Psoas muscle (tissue), 8 donors: ENCODE results near the gene MRLN. TPM values are rescaled to one million over a fixed set of nuclear protein-coding genes. Genes with fewer than 3 reads are reported as not detected.
"Not testable (repeated sequence)": the region's sequence is repeated elsewhere in the genome, so short reads cannot be mapped to it uniquely, and the experiment has no call there.

Experiments
- ATAC-seq, 4 donors: fragments of 200-7000 bp; cut with Tn5 transposase; one replicate each; pipeline ENCODE4 v1.9.1; 2020; ENCODE audit warnings: moderate library complexity in 3 of 4, mild to moderate bottlenecking in 2 of 4
- DNase-seq, 2 donors: peaks; one replicate each; pipeline ENCODE4 v3.0.0-alpha.2; 2020
- H3K27ac ChIP-seq: fragments of 200-600 bp; one replicate; pipeline ENCODE4 v1.8.0; 2022
- H3K27me3 ChIP-seq, 3 donors: fragments of 200-600 bp in 1 of 3; one replicate each; pipeline versions ENCODE4 v1.6.1 to v1.8.0; 2013 to 2022; ENCODE audit warnings: low read length in 2 of 3, mild to moderate bottlenecking in 2 of 3, moderate library complexity in 1 of 3; ENCODE audit not compliant: insufficient read depth in 3 of 3
- H3K36me3 ChIP-seq, 2 donors: fragments of 200-600 bp in 1 of 2; one replicate each; pipeline versions ENCODE4 v1.6.1 to v1.8.0; 2013 to 2022; ENCODE audit warnings: low read depth in 1 of 2, mild to moderate bottlenecking in 1 of 2, moderate library complexity in 1 of 2; ENCODE audit not compliant: insufficient read depth in 1 of 2
- H3K4me1 ChIP-seq: fragments of 200-600 bp; one replicate; pipeline ENCODE4 v1.8.0; 2022
- H3K4me3 ChIP-seq: fragments of 200-600 bp; one replicate; pipeline ENCODE4 v1.8.0; 2022; ENCODE audit warnings: mild to moderate bottlenecking
- H3K9me3 ChIP-seq: fragments of 200-600 bp; one replicate; pipeline ENCODE4 v1.8.0; 2022
- CTCF ChIP-seq: fragments of 200-600 bp; IDR thresholded peaks from one replicate; pipeline ENCODE4 v1.8.0; 2022; ENCODE audit warnings: antibody characterized with exemption
- WGBS, 3 donors: extraction: QIAGEN DNeasy Blood & Tissue Kit; methylation state at CpG; one replicate each; pipeline versions ENCODE4 v1.1.6 to v1.1.7; 2013; 5-methylcytosine and 5-hydroxymethylcytosine counted together
- intact Hi-C, 2 donors: fragments of 100-400 bp; cut with DNase I; formaldehyde crosslinking; loops; one replicate each; pipeline versions ENCODE4 v1.11.0 to v1.14.2; 2022
- polyA plus RNA-seq, 3 donors: library from polyadenylated mRNA; stranded (reverse); fragments of 200-250 nt; gene quantifications; one replicate each; pipeline ENCODE4 v1.2.3, GENCODE V29; 2013
- total RNA-seq, 4 donors: library from RNA; stranded (reverse); fragmentation: NEBNext Ultra II Directional in 2 of 4; extraction: Animal tissue kit (Norgen Biotek cat#: 25700) in 2 of 4; gene quantifications; one replicate each; pipeline versions ENCODE4 v1.2.1 to v1.2.4, GENCODE V29; 2021 to 2023
- donor health status: healthy with polysubstance abuse.
- donor health status: DM: no; HTN: no; CAD: no; lungs with moderate emphysema.
- donor health status: Bipolar disorder and iron deficiency.
- donor health status: healthy.
- donor health status: DM: yes; HTN: yes; CAD: no.
- donor health status: DM: no; HTN: no; CAD: no.
- donor health status: DM: no; HTN: no; CAD: no.
- donor health status: DM: yes; HTN: yes; CAD: no.

Gene MRLN
- total and polyA plus RNA-seq, 7 donors = 15.1 to 738 (median 119) TPM

DNA sequence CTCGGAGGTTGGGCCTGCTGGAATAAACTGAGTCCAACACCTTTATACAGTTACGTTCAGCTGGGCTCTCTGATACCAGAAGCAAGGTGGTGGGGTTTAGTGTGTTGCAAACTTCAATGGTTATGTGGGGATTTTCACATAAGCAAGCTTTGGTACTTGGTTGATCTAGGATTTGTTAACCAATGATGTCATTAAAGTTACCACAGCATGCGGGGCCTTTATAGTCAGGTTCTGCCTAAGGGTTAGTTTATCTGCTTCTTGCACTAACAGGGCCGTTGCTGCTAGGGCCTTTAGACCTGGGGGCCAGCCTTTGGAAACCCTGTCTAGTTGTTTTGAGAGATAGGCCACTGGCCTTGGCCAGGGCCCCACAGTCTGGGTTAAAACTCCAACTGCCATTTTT is 24.1 kb downstream of the MRLN start:
- 92 to 97% (median 96%) methylated on average over 4 of the region's 4 CpGs for WGBS, 3 donors
- H3K27me3 ChIP-seq, H3K36me3 ChIP-seq, ATAC-seq, H3K27ac ChIP-seq, DNase-seq, intact Hi-C loops, H3K9me3 ChIP-seq, H3K4me3 ChIP-seq: not testable (repeated sequence)
- H3K4me1 ChIP-seq = peaks cover 28% of the 10 kb centered on the region

- ATAC-seq (peak; percentile 96 to 99 (median 98)), DNase-seq (peak; percentile 26 to 83)
- intact Hi-C loops = no loop called here
- H3K27ac ChIP-seq = peak overlapping the region; percentile 89
- no peak overlapping the region for H3K4me3 ChIP-seq
- no peak for TF ChIP-seq CTCF
- no peaks in the 10 kb centered on the region for H3K36me3 ChIP-seq
- H3K27me3 ChIP-seq = no peaks in the 10 kb centered on the region
- no peaks in the 10 kb centered on the region for H3K9me3 ChIP-seq
- 40 to 53% (median 41%) methylated on average over 3 of the region's 3 CpGs for WGBS, 3 donors
- H3K4me1 ChIP-seq = peaks cover 41% of the 10 kb centered on the region
These were observed 28.9 kb downstream of the MRLN start for GRCh38 chr10:59724098-59724938.

DNA sequence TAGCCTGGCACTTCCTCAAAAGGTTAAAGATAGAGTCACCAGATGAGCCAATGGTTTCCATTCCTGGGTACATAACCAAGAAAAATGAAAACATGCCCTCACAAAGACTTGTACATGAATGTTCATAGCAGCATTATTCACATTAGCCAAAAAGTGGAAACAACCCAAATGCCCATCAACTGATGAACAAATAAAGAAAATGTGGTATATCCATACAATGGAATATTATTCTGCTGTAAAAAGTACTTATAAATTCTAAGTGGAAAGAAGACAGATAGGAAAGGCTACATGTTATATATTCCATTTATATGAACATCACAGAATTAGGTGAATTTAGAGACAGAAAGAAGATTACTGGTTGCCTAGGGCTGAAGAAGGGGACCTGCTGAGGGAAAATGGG is 32.9 kb downstream of the MRLN start:
- H3K27ac ChIP-seq = no peak overlapping the region
- intact Hi-C loops = no loop called here
- no peaks in the 10 kb centered on the region for H3K9me3 ChIP-seq
- ATAC-seq (no peak), DNase-seq (no peak)
- H3K27me3 ChIP-seq = no peaks in the 10 kb centered on the region
- no peak overlapping the region for H3K4me3 ChIP-seq
- no peaks in the 10 kb centered on the region for H3K36me3 ChIP-seq
- peaks cover 24% of the 10 kb centered on the region for H3K4me1 ChIP-seq
- no peak for TF ChIP-seq CTCF

DNA sequence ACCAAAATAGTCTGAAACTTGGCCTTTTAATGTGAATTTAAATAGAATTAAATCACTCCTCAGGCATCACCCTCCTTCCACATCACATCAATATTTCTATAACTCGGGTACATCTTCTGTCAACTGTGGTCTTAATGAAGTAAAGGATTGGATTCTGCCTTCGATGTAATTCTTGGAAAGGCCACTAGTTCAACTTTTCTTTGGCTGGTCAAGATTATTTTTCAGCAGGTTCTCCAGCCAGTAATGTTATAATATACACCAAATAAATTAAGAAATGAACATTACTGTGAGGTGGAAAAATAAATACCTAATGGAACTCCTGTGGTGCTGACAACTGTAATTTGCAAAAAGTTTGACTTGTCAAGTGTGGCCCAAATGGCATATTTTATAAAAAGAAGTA is 33.9 kb downstream of the MRLN start:
- peaks cover 15% of the 10 kb centered on the region for H3K4me1 ChIP-seq
- no peak overlapping the region for H3K27ac ChIP-seq
- intact Hi-C loops = loop anchor here in 1 of 2 donors (5.0 kb wide), 1 partner anchor 88 kb away; no protein-coding TSS in a partner anchor
- H3K9me3 ChIP-seq = no peaks in the 10 kb centered on the region
- WGBS, 3 donors = 48 to 71% (median 66%) methylated on average over 2 of the region's 2 CpGs
- H3K36me3 ChIP-seq = no peaks in the 10 kb centered on the region
- DNase-seq = no peak
- no peak for ATAC-seq
- no peaks in the 10 kb centered on the region for H3K27me3 ChIP-seq
- peak; percentile 13 for TF ChIP-seq CTCF
- H3K4me3 ChIP-seq = no peak overlapping the region

DNA sequence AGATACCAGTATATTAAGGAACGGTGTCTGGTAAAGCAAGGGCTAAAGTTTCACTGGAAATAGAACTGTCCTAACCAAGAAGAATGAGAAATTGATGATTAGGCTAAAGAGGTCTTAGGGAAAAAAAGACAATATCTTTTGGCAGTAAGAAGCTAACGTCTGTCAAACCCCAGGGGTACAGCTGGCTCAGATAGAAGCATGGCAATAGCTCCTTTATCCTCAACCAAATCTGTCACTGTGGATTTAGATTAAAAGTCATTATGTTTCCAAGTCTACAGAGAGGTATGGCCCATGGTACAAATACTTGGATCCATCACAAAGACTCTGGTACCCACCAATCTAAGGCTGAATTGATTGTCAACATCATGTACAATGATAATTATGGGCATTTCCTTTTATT is 35.0 kb downstream of the MRLN start:
- Histone ChIP-seq H3K36me3 (no peaks in the 10 kb centered on the region), H3K9me3 (no peaks in the 10 kb centered on the region), H3K27me3 (no peaks in the 10 kb centered on the region), H3K4me3 (no peak overlapping the region), H3K27ac (no peak overlapping the region), H3K4me1 (peaks cover 22% of the 10 kb centered on the region)
- 56 to 87% (median 69%) methylated on average over 2 of the region's 2 CpGs for WGBS, 3 donors
- intact Hi-C loops = loop anchor here in 1 of 2 donors (5.0 kb wide), 1 partner anchor 89 kb away; no protein-coding TSS in a partner anchor
- no peak for ATAC-seq
- no peak for TF ChIP-seq CTCF
- no peak for DNase-seq
